SJSA1 (cell line): ENCODE results near the gene BTBD16. TPM values are rescaled to one million over a fixed set of nuclear protein-coding genes. Genes with fewer than 3 reads are reported as not detected.

Experiments
- DNase-seq, 2 experiments: peaks; one replicate each; pipeline ENCODE4 v3.0.0-alpha.2; 2015 to 2020; ENCODE audit warnings: low spot score in 2 of 2, low read depth in 1 of 2
- H3K27ac ChIP-seq: fragments of 250-450 bp; sonication (Bioruptor Pico); 2 replicates; pipeline ENCODE4 v1.5.1; 2020; ENCODE audit warnings: mild to moderate bottlenecking, moderate library complexity
- H3K27me3 ChIP-seq: fragments of 250-450 bp; sonication (Bioruptor Pico); replicated peaks from 2 replicates; pipeline ENCODE4 v1.5.1; 2020; ENCODE audit warnings: mild to moderate bottlenecking, moderate library complexity
- H3K36me3 ChIP-seq: fragments of 250-450 bp; sonication (Bioruptor Pico); 2 replicates; pipeline ENCODE4 v1.5.1; 2020; ENCODE audit warnings: mild to moderate bottlenecking
- H3K4me1 ChIP-seq: fragments of 250-450 bp; sonication (Bioruptor Pico); replicated peaks from 2 replicates; pipeline ENCODE4 v1.6.1; 2021; ENCODE audit warnings: mild to moderate bottlenecking
- H3K4me3 ChIP-seq: fragments of 250-450 bp; sonication (Bioruptor Pico); 2 replicates; pipeline ENCODE4 v1.5.1; 2020; ENCODE audit warnings: mild to moderate bottlenecking
- H3K9me3 ChIP-seq: fragments of 250-450 bp; sonication (Bioruptor Pico); replicated peaks from 2 replicates; pipeline ENCODE4 v1.5.1; 2020; ENCODE audit warnings: mild to moderate bottlenecking
- total RNA-seq: library from RNA; depleted of rRNA; stranded (reverse); fragments of >200 nt; shearing (Covaris generic); gene quantifications from 2 replicates; pipeline ENCODE4 v1.2.3, GENCODE V29; 2014

BTBD16 gene
- total RNA-seq, 1 experiment from 2014 or later, result not detected

- no peak overlapping the region for H3K27ac ChIP-seq
- H3K27me3 ChIP-seq, result no peaks in the 10 kb centered on the region
- H3K4me1 ChIP-seq, result no peaks in the 10 kb centered on the region
- no peak for DNase-seq
- H3K9me3 ChIP-seq, result no peaks in the 10 kb centered on the region
- no peaks in the 10 kb centered on the region for H3K36me3 ChIP-seq
- H3K4me3 ChIP-seq, result no peak overlapping the region
Observed at GRCh38 chr10:122288917-122289316, 17.8 kb downstream of the BTBD16 start.

GRCh38 chr10:122290334-122290733 lies 19.2 kb downstream of the BTBD16 start:
- H3K4me1 ChIP-seq, result no peaks in the 10 kb centered on the region
- no peaks in the 10 kb centered on the region for H3K9me3 ChIP-seq
- H3K36me3 ChIP-seq, result no peaks in the 10 kb centered on the region
- no peak overlapping the region for H3K27ac ChIP-seq
- DNase-seq, result no peak
- H3K4me3 ChIP-seq, result no peak overlapping the region
- H3K27me3 ChIP-seq, result no peaks in the 10 kb centered on the region

- Histone ChIP-seq H3K9me3 (no peaks in the 10 kb centered on the region), H3K27me3 (no peaks in the 10 kb centered on the region), H3K27ac (no peak overlapping the region), H3K4me1 (no peaks in the 10 kb centered on the region), H3K4me3 (no peak overlapping the region), H3K36me3 (no peaks in the 10 kb centered on the region)
- DNase-seq, result no peak
Observed at GRCh38 chr10:122290833-122291532, 19.9 kb downstream of the BTBD16 start.

GRCh38 chr10:122291739-122292138 lies 20.6 kb downstream of the BTBD16 start:
- no peak for DNase-seq
- Histone ChIP-seq H3K36me3 (no peaks in the 10 kb centered on the region), H3K27me3 (no peaks in the 10 kb centered on the region), H3K27ac (no peak overlapping the region), H3K9me3 (no peaks in the 10 kb centered on the region), H3K4me3 (no peak overlapping the region), H3K4me1 (no peaks in the 10 kb centered on the region)

- Histone ChIP-seq H3K4me1 (no peaks in the 10 kb centered on the region), H3K4me3 (no peak overlapping the region), H3K27me3 (no peaks in the 10 kb centered on the region), H3K9me3 (no peaks in the 10 kb centered on the region), H3K36me3 (no peaks in the 10 kb centered on the region), H3K27ac (no peak overlapping the region)
- no peak for DNase-seq
Observed at GRCh38 chr10:122292376-122292775, 21.3 kb downstream of the BTBD16 start.

GRCh38 chr10:122293156-122293960 lies 22.3 kb downstream of the BTBD16 start:
- no peaks in the 10 kb centered on the region for H3K36me3 ChIP-seq
- no peaks in the 10 kb centered on the region for H3K9me3 ChIP-seq
- H3K27me3 ChIP-seq, result no peaks in the 10 kb centered on the region
- DNase-seq, result peak in 1 of 2 experiments; percentile 29
- no peaks in the 10 kb centered on the region for H3K4me1 ChIP-seq
- no peak overlapping the region for H3K4me3 ChIP-seq
- no peak overlapping the region for H3K27ac ChIP-seq

- Histone ChIP-seq H3K4me3 (no peak overlapping the region), H3K27me3 (no peaks in the 10 kb centered on the region), H3K9me3 (no peaks in the 10 kb centered on the region), H3K36me3 (no peaks in the 10 kb centered on the region), H3K4me1 (no peaks in the 10 kb centered on the region), H3K27ac (no peak overlapping the region)
- peak in 1 of 2 experiments; percentile 28 for DNase-seq
Observed at GRCh38 chr10:122293961-122294380, 22.9 kb downstream of the BTBD16 start.

- Histone ChIP-seq H3K36me3 (no peaks in the 10 kb centered on the region), H3K4me1 (no peaks in the 10 kb centered on the region), H3K9me3 (no peaks in the 10 kb centered on the region), H3K27ac (no peak overlapping the region), H3K27me3 (no peaks in the 10 kb centered on the region), H3K4me3 (no peak overlapping the region)
- DNase-seq, result peak in 1 of 2 experiments; percentile 32
Observed at GRCh38 chr10:122294511-122295450, 23.7 kb downstream of the BTBD16 start.

GRCh38 chr10:122295451-122295809 lies 24.3 kb downstream of the BTBD16 start:
- no peak overlapping the region for H3K27ac ChIP-seq
- H3K9me3 ChIP-seq, result no peaks in the 10 kb centered on the region
- H3K4me3 ChIP-seq, result no peak overlapping the region
- no peaks in the 10 kb centered on the region for H3K36me3 ChIP-seq
- DNase-seq, result peak in 1 of 2 experiments; percentile 11
- no peaks in the 10 kb centered on the region for H3K4me1 ChIP-seq
- H3K27me3 ChIP-seq, result no peaks in the 10 kb centered on the region

- Histone ChIP-seq H3K4me1 (peaks cover 9% of the 10 kb centered on the region), H3K9me3 (no peaks in the 10 kb centered on the region), H3K27me3 (no peaks in the 10 kb centered on the region), H3K4me3 (no peak overlapping the region), H3K27ac (no peak overlapping the region), H3K36me3 (no peaks in the 10 kb centered on the region)
- no peak for DNase-seq
Observed at GRCh38 chr10:122296363-122297120, 25.4 kb downstream of the BTBD16 start.

- Histone ChIP-seq H3K4me3 (no peak overlapping the region), H3K4me1 (peaks cover 12% of the 10 kb centered on the region), H3K36me3 (no peaks in the 10 kb centered on the region), H3K27me3 (no peaks in the 10 kb centered on the region), H3K27ac (no peak overlapping the region), H3K9me3 (no peaks in the 10 kb centered on the region)
- DNase-seq, result no peak
Observed at GRCh38 chr10:122297583-122297982, 26.5 kb downstream of the BTBD16 start.

GRCh38 chr10:122298206-122298597 lies 27.1 kb downstream of the BTBD16 start:
- H3K27ac ChIP-seq, result no peak overlapping the region
- no peaks in the 10 kb centered on the region for H3K9me3 ChIP-seq
- no peak for DNase-seq
- no peaks in the 10 kb centered on the region for H3K27me3 ChIP-seq
- H3K4me3 ChIP-seq, result no peak overlapping the region
- H3K36me3 ChIP-seq, result no peaks in the 10 kb centered on the region
- H3K4me1 ChIP-seq, result peaks cover 12% of the 10 kb centered on the region
